OCI-LY1 (cell line): ENCODE measurements around the gene CUX1.
A peak's percentile ranks its signal among the peaks of the same experiment; 100 is the strongest.

Source experiments
- H2AFZ ChIP-seq: fragments of 200-600 bp; sonication (generic), shearing (Covaris generic); 2 replicates; pipeline ENCODE4 v1.6.0; 2014; ENCODE audit warnings: antibody characterized with exemption, mild to moderate bottlenecking, low read length
- H3F3A ChIP-seq: fragments of 200-600 bp; sonication (generic), shearing (Covaris generic); 2 replicates; pipeline ENCODE4 v1.6.0; 2014; ENCODE audit warnings: mild to moderate bottlenecking, antibody characterized with exemption, low read length, moderate library complexity; ENCODE audit not compliant: insufficient read depth
- H3K27ac ChIP-seq: fragments of 200-600 bp; sonication (generic); 2 replicates; pipeline ENCODE4 v1.5.1; 2014; ENCODE audit warnings: low read length, mixed run types, mild to moderate bottlenecking, low read depth; ENCODE audit not compliant: poor library complexity, severe bottlenecking
- H3K27me3 ChIP-seq: fragments of 200-600 bp; sonication (generic); 2 replicates; pipeline ENCODE4 v1.6.0; 2014; ENCODE audit warnings: antibody characterized with exemption, mild to moderate bottlenecking, low read length, moderate library complexity; ENCODE audit not compliant: insufficient read depth
- H3K36me3 ChIP-seq: fragments of 200-600 bp; sonication (generic); 2 replicates; pipeline ENCODE4 v1.6.1; 2014; ENCODE audit warnings: mild to moderate bottlenecking, antibody characterized with exemption, low read length, moderate library complexity, mixed read lengths; ENCODE audit not compliant: insufficient read depth
- H3K4me1 ChIP-seq: fragments of 200-600 bp; sonication (generic); 2 replicates; pipeline ENCODE4 v1.5.1; 2014; ENCODE audit warnings: mild to moderate bottlenecking, low read length, moderate library complexity; ENCODE audit not compliant: insufficient read depth, severe bottlenecking
- H3K4me2 ChIP-seq: fragments of 200-600 bp; sonication (generic), shearing (Covaris generic); 2 replicates; pipeline ENCODE4 v1.6.1; 2014; ENCODE audit warnings: low read length
- H3K4me3 ChIP-seq: fragments of 200-600 bp; sonication (generic); 2 replicates; pipeline ENCODE4 v1.5.1; 2014; ENCODE audit warnings: low read length, low read depth, mild to moderate bottlenecking, mixed read lengths; ENCODE audit not compliant: poor library complexity, severe bottlenecking
- H3K79me2 ChIP-seq: fragments of 200-600 bp; shearing (Covaris generic); 2 replicates; pipeline ENCODE4 v1.6.1; 2016; ENCODE audit warnings: mixed run types, low read length, mixed read lengths; ENCODE audit not compliant: insufficient read depth
- H3K9ac ChIP-seq: fragments of 200-600 bp; sonication (generic), shearing (Covaris generic); 2 replicates; pipeline ENCODE4 v1.6.1; 2014; ENCODE audit warnings: mild to moderate bottlenecking, low read length, mixed read lengths
- H3K9me2 ChIP-seq: fragments of 200-600 bp; sonication (generic), shearing (Covaris generic); 2 replicates; pipeline ENCODE4 v1.6.1; 2014; ENCODE audit warnings: low read depth, mild to moderate bottlenecking, low read length, mixed read lengths
- H3K9me3 ChIP-seq: fragments of 200-600 bp; shearing (Covaris generic); 2 replicates; pipeline ENCODE4 v1.6.1; 2014; ENCODE audit warnings: low read length, mixed read lengths
- H4K20me1 ChIP-seq: fragments of 200-600 bp; sonication (generic), shearing (Covaris generic); 2 replicates; pipeline ENCODE4 v1.6.0; 2016; ENCODE audit warnings: mild to moderate bottlenecking, low read length; ENCODE audit not compliant: insufficient read depth
- CTCF ChIP-seq: fragments of 200-600 bp; sonication (generic), shearing (Covaris generic); IDR thresholded peaks from 2 replicates; pipeline ENCODE4 v1.5.1; 2017; ENCODE audit warnings: mild to moderate bottlenecking, antibody characterized with exemption, low read length, moderate library complexity, mixed read lengths
- EZH2 ChIP-seq: fragments of 200-600 bp; sonication (generic), shearing (Covaris generic); IDR thresholded peaks from 2 replicates; pipeline ENCODE4 v1.8.0; 2017; ENCODE audit warnings: borderline replicate concordance, mixed run types, mild to moderate bottlenecking, antibody characterized with exemption, low read length, moderate library complexity, mixed read lengths

Gene CUX1

DNA sequence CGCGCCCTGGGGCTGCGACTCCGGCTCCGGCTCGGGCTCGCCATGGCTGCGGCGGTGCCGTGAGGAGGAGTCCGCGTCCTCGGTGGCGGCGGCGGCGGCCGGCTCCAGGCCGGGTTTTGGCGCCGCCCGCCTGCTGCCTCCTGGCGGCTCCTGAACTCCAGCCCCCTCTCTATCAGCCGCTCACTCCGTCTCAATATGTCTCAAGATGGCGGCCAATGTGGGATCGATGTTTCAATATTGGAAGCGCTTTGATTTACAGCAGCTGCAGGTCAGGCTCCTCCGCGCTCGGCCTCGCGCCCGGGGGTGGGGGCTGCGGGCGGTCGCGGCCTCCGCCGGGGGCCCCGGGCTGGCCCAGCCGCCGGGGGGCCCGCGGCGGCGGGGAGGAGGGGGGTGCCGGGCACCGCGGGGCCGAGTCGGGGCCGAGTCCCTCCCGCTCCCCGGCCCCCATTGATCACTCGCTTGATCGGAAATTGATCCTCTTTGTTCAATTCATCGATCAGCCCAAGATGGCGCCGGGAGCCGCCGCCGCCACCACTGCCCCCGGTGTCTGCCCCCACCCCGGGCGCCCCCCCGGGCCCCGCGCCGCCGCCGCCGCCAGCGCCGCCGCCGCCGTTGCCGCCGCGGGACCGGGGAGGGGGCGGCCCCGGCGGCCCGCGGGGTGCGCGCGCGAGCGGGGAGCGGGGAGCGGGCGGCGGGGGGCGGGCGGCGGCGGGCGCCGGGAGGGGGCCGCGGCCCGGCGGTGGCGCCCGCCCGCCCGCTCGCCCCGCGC, 1.4 kb upstream of the CUX1 start:
- Histone ChIP-seq H3K27ac (no peak overlapping the region), H3K4me3 (peak overlapping the region; percentile 59), H3K79me2 (peaks cover 41% of the 10 kb centered on the region), H3F3A (peaks cover 6% of the 10 kb centered on the region; the same call in 1 of the 2 replicates), H3K36me3 (peaks cover 28% of the 10 kb centered on the region; the same call in 1 of the 2 replicates), H3K4me1 (peaks cover 69% of the 10 kb centered on the region), H2AFZ (no peak overlapping the region), H3K4me2 (no peak overlapping the region), H3K9me3 (no peaks in the 10 kb centered on the region), H4K20me1 (no peaks in the 10 kb centered on the region), H3K27me3 (no peaks in the 10 kb centered on the region), H3K9ac (peak overlapping the region; percentile 58), H3K9me2 (no peaks in the 10 kb centered on the region)
- TF ChIP-seq CTCF (no peak), EZH2 (no peak)

DNA sequence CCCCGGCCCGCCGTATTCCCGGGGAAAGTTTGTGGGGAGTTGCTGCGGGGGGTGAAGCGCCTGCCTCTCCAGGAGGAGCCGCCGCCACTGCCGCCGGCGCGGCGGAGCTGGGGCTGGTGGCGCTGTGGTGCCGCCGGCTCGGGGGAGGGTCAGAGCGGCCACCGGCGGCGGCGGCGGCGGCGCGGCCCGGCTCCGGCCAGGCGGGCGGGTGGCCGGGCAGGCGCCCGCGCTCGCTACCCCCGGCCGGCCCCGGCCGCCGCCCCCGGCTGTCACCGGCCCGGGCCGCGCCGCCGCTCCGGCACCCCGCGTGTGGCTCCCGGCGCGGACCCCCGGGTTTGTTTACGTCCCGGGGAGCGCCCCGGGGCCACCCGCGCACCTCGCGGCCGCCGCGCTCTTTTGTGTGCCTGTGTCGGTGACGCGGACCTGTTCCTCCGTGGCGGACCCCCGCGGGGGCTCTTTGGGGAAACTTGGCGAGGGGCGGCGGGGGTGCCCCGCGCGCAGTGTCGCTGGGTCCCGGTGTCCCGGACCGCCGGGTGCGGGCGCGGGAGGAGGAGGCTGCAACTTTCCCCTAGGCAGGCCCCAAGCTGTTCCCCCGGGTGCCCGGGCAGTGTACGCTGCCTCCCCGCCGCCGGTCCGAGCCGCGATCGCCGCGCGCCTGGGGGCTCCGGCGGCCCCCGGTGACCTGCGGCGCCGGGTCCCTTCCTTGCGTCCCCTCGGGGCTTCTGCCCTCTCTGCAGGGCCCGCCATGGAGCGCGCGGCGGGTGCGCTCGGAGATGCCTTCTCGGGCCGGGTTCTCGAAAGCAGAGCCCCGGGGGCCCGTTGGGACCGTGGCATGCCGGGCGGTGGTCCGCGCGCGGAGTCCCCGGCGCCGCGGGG, 593 bp upstream of the CUX1 start:
- Histone ChIP-seq H3K9me3 (no peaks in the 10 kb centered on the region), H3K4me3 (peak overlapping the region; percentile 85), H3K27ac (peak overlapping the region; percentile 86), H3F3A (peaks cover 6% of the 10 kb centered on the region; the same call in 1 of the 2 replicates), H3K79me2 (peaks cover 47% of the 10 kb centered on the region), H3K4me2 (peak overlapping the region; percentile 91), H3K9ac (peak overlapping the region; percentile 93), H3K27me3 (no peaks in the 10 kb centered on the region), H3K9me2 (no peaks in the 10 kb centered on the region), H3K4me1 (peaks cover 73% of the 10 kb centered on the region), H4K20me1 (no peaks in the 10 kb centered on the region), H2AFZ (no peak overlapping the region), H3K36me3 (peaks cover 28% of the 10 kb centered on the region; the same call in 1 of the 2 replicates)
- TF ChIP-seq EZH2 (no peak), CTCF (no peak)

DNA sequence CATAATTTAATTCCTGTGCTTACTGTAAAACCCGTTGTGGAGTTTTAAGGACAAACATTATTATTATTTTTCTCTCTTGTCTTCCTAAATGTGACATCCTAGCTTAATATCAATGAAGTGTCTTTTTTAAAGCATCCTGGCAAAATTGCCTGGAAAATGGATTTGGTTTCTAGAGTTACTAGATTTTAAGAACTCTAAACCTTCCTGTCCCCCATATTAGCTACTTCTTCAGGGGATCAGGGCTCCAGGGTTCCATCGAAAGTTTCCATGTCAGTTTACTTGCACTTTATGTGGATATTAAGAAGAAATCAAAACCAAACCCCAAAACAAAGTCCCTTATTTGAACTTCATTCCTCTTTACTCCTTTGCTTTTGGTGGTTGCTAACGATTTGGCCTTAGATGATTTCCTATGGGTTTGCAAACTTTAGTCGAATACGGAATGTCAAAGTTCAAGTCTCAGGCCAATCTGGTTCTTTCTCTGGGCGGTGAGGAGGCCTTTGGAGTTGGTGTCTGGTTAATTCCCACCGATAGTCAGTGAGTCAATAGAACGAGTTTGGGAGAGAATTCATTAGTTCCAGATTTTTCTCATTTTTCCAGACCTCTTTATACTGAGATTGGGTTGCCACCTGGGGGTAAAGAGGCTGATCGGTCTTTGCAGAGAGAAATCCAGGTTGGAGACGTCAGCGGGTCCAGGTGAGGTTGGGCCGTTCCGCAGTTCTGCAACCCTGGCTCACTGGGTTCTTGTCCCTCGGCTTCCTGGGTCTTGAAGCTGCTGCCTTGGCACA, 1.1 kb downstream of the CUX1 start:
- H2AFZ ChIP-seq, result no peak overlapping the region
- H3K4me2 ChIP-seq, result peak overlapping the region; percentile 91
- peaks cover 34% of the 10 kb centered on the region; the same call in 1 of the 2 replicates for H3K36me3 ChIP-seq
- peak overlapping the region; percentile 93 for H3K9ac ChIP-seq
- H4K20me1 ChIP-seq, result no peaks in the 10 kb centered on the region
- H3K79me2 ChIP-seq, result peaks cover 64% of the 10 kb centered on the region
- peaks cover 73% of the 10 kb centered on the region for H3K4me1 ChIP-seq
- no peaks in the 10 kb centered on the region for H3K9me3 ChIP-seq
- no peaks in the 10 kb centered on the region for H3K27me3 ChIP-seq
- H3K9me2 ChIP-seq, result no peaks in the 10 kb centered on the region
- peak overlapping the region; percentile 85 for H3K4me3 ChIP-seq
- H3F3A ChIP-seq, result peaks cover under 1% of the 10 kb centered on the region; the same call in 1 of the 2 replicates
- peak overlapping the region; percentile 86 for H3K27ac ChIP-seq
- TF ChIP-seq CTCF (peak; percentile 9; the same call in 1 of the 2 replicates), EZH2 (no peak)
